ENCODE results near the gene DEFB116. TPM values are rescaled to one million over a fixed set of nuclear protein-coding genes. Genes with fewer than 3 reads are reported as not detected.

DEFB116 gene
- total RNA-seq, 6 experiments from 2014 or later = not detected

- Histone ChIP-seq H3K27ac (no peak overlapping the region), H3K36me3 (no peaks in the 10 kb centered on the region), H3K4me1 (no peaks in the 10 kb centered on the region), H3K9me3 (no peaks in the 10 kb centered on the region), H3K27me3 (no peaks in the 10 kb centered on the region), H3K4me3 (no peak overlapping the region)
- 12% methylated on average over 3 of the region's 3 CpGs for WGBS (ENCODE audit: insufficient coverage, low coverage, low lambda C conversion rate, missing lambda C conversion rate)
- TF ChIP-seq POLR2A (IDR thresholded peaks at IDR 0.05) = no peak
- TF ChIP-seq CTCF (IDR thresholded peaks at IDR 0.05) = no peak
- ATAC-seq (no peak), DNase-seq (no peak)
- intact Hi-C loops (cut with DNase I) = no loop called here
Observed at GRCh38 chr20:31256959-31257358, 51.4 kb downstream of the DEFB116 start.

Small RNA genes lying within 50 kb of the gene (small RNA-seq; reads per million reads assigned to genes)
- 0 reads per million in 2 experiments for gene RNA5SP480

Other genes with a start within 250 kb of the DEFB116 start
- gene DEFB115, start 50.9 kb downstream of the DEFB116 start, total RNA-seq = not detected
- not detected for gene DEFB118, start 60.0 kb upstream of the DEFB116 start, total RNA-seq
- not detected for gene DEFB119, start 82.0 kb upstream of the DEFB116 start, total RNA-seq
- not detected for gene DEFB121, start 97.6 kb upstream of the DEFB116 start, total RNA-seq
- gene DEFB123, start 132.0 kb upstream of the DEFB116 start, total RNA-seq = not detected
- not detected for gene DEFB124, start 166.5 kb upstream of the DEFB116 start, total RNA-seq
- gene REM1, start 166.7 kb upstream of the DEFB116 start, total RNA-seq = 1 to 10 TPM in 1 of 6 experiments, under 1 TPM in 4, not detected in 1; 0.12 to 1.0 (median 0.20) TPM
- 100 to 1,000 TPM in 5 of 6 experiments, 10 to 100 TPM in 1; 78.1 to 141 (median 114) TPM for gene HM13, start 205.9 kb upstream of the DEFB116 start, total RNA-seq

Measured in right lobe of liver (tissue), 6 donors.